GM12878 (cell line): Measurements from ENCODE around the gene C1GALT1. TPM values are rescaled to one million over a fixed set of nuclear protein-coding genes. Genes with fewer than 3 reads are reported as not detected.
A peak's percentile ranks its signal among the peaks of the same experiment; 100 is the strongest.

Experiments
- BCL11A ChIP-seq: IDR thresholded peaks from 2 replicates; pipeline ENCODE4 v1.6.1; 2011; ENCODE audit warnings: low read depth, low read length
- CBX3 ChIP-seq: fragments of 200-600 bp; sonication (generic); IDR thresholded peaks from 2 replicates; pipeline ENCODE4 v1.6.1; 2016; ENCODE audit warnings: low read depth, borderline replicate concordance
- E4F1 ChIP-seq: fragments of 450-650 bp; IDR thresholded peaks from 2 replicates; pipeline ENCODE4 v1.6.1; 2018; ENCODE audit warnings: borderline replicate concordance, mild to moderate bottlenecking; ENCODE audit not compliant: partially characterized antibody
- NBN ChIP-seq: fragments of 450-650 bp; IDR thresholded peaks from 2 replicates; pipeline ENCODE4 v1.6.1; 2016
- NFXL1 ChIP-seq: fragments of 450-650 bp; IDR thresholded peaks from 2 replicates; pipeline ENCODE4 v1.6.1; 2017; ENCODE audit warnings: antibody characterized with exemption, mild to moderate bottlenecking, borderline replicate concordance
- PKNOX1 ChIP-seq: fragments of 450-650 bp; IDR thresholded peaks from 2 replicates; pipeline ENCODE4 v1.6.1; 2016; ENCODE audit warnings: mild to moderate bottlenecking
- PRDM15 ChIP-seq: fragments of 450-650 bp; formaldehyde crosslinking; IDR thresholded peaks from 2 replicates; pipeline ENCODE4 v1.4.0; 2020; ENCODE audit warnings: mild to moderate bottlenecking, moderate library complexity
- RB1 ChIP-seq: fragments of 450-650 bp; formaldehyde crosslinking; IDR thresholded peaks from 2 replicates; pipeline ENCODE4 v1.6.1; 2017; ENCODE audit warnings: mild to moderate bottlenecking, borderline replicate concordance
- RELA ChIP-seq: fragments of 450-650 bp; IDR thresholded peaks from 2 replicates; pipeline ENCODE4 v1.8.0; 2014; ENCODE audit warnings: borderline replicate concordance; ENCODE audit not compliant: partially characterized antibody
- RELB ChIP-seq: fragments of 450-650 bp; IDR thresholded peaks from 2 replicates; pipeline ENCODE4 v1.6.1; 2017; ENCODE audit warnings: low read depth, mild to moderate bottlenecking, moderate library complexity
- SPI1 ChIP-seq: IDR thresholded peaks from 2 replicates; pipeline ENCODE4 v1.6.1; 2011; ENCODE audit warnings: low read depth, mild to moderate bottlenecking, low read length, moderate library complexity, borderline replicate concordance; ENCODE audit not compliant: insufficient read depth
- TAF1 ChIP-seq: IDR thresholded peaks from 2 replicates; pipeline ENCODE4 v1.6.1; 2011; ENCODE audit warnings: mild to moderate bottlenecking, low read depth, low read length, borderline replicate concordance
- TCF12 ChIP-seq: IDR thresholded peaks from 2 replicates; pipeline ENCODE4 v1.6.1; 2011; ENCODE audit warnings: low read depth, mild to moderate bottlenecking, low read length
- TCF3 ChIP-seq: IDR thresholded peaks from 2 replicates; pipeline ENCODE4 v1.6.1; 2012; ENCODE audit warnings: low read depth, mild to moderate bottlenecking, low read length, borderline replicate concordance; ENCODE audit not compliant: insufficient read depth
- YBX1 ChIP-seq: fragments of 450-650 bp; IDR thresholded peaks from 2 replicates; pipeline ENCODE4 v1.6.1; 2016; ENCODE audit warnings: antibody characterized with exemption
- ZBTB33 ChIP-seq: fragments of 450-650 bp; IDR thresholded peaks from 2 replicates; pipeline ENCODE4 v1.6.1; 2017; ENCODE audit warnings: mild to moderate bottlenecking
- ZNF384 ChIP-seq: IDR thresholded peaks from 2 replicates; pipeline ENCODE4 v1.6.1; 2012; ENCODE audit warnings: low read depth, mild to moderate bottlenecking, low read length, improper control_type of control experiment, borderline replicate concordance
- polyA plus RNA-seq, 11 experiments: library from polyadenylated mRNA; depleted of rRNA in 4 of 11; unstranded in 6 of 11; stranded (reverse) in 5 of 11; fragments of >200 nt; fragmentation: Nextera tagmentation in 4 of 11; fragmentation: Illumina TruSeq in 1 of 11; extraction: Ambion mirVana in 4 of 11; extraction: Trizol in 1 of 11; gene quantifications; 1 replicate in 1 of 11; 2 replicates in 10 of 11; pipeline versions ENCODE4 v1.2.1 to v1.2.3, GENCODE V29; 2011 to 2016; ENCODE audit warnings: inconsistent platforms in 2 of 11, missing spikeins in 2 of 11, low read depth in 1 of 11
- total RNA-seq, 4 experiments: library from RNA; depleted of rRNA in 3 of 4; stranded (reverse); fragments of >200 nt in 3 of 4; fragmentation: Illumina TruSeq in 1 of 4; extraction: Trizol in 1 of 4; gene quantifications; 2 replicates each; pipeline versions ENCODE4 v1.2.1 to v1.2.3, GENCODE V29; 2013 to 2021

C1GALT1 gene
- total and polyA plus RNA-seq, 10 of the 15 experiments (the other 5 are each of a cell fraction or from before 2014, with no cell fraction given), result 1.6 to 25.0 (median 8.5) TPM

- TF ChIP-seq PKNOX1, result no peak
- TF ChIP-seq YBX1, result no peak
- no peak for TF ChIP-seq NFXL1
- TF ChIP-seq E4F1, result no peak
- TF ChIP-seq NBN, result peak; percentile 60; the same call in 1 of the 2 replicates
- TF ChIP-seq TCF3, result peak; percentile 97
- peak; percentile 87 for TF ChIP-seq TCF12
- TF ChIP-seq RB1, result no peak
- TF ChIP-seq BCL11A, result peak; percentile 87; the same call in 1 of the 2 replicates
- TF ChIP-seq RELB, result peak; percentile 82; the same call in 1 of the 2 replicates
- TF ChIP-seq PRDM15 (CRISPR knock-in tag), result no peak
- no peak for TF ChIP-seq ZNF384
- TF ChIP-seq SPI1, result peak; percentile 100
- no peak for TF ChIP-seq TAF1
- TF ChIP-seq ZBTB33, result no peak
- no peak for TF ChIP-seq CBX3
- TF ChIP-seq RELA, result no peak
These were observed 69.4 kb downstream of the C1GALT1 start (continued) for GRCh38 chr7:7251742-7252141.
